ENCODE data around the gene DPCD.

Gene DPCD

GRCh38 chr10:101567165-101568006, 20.7 kb upstream of the DPCD start:
- DNase-seq (ENCODE audit: low read depth in 2 of 2): no peak

- no peak for DNase-seq (ENCODE audit: low read depth in 2 of 2)
Measured at GRCh38 chr10:101568054-101568745, 19.9 kb upstream of the DPCD start.

GRCh38 chr10:101569323-101569621, 18.8 kb upstream of the DPCD start:
- no peak for DNase-seq (ENCODE audit: low read depth in 2 of 2)

GRCh38 chr10:101569622-101570427, 18.3 kb upstream of the DPCD start:
- DNase-seq (ENCODE audit: low read depth in 2 of 2): peak; percentile 62 to 74

- DNase-seq (ENCODE audit: low read depth in 2 of 2): no peak
Measured at GRCh38 chr10:101570428-101571270, 17.5 kb upstream of the DPCD start.

GRCh38 chr10:101571271-101571925, 16.7 kb upstream of the DPCD start:
- no peak for DNase-seq (ENCODE audit: low read depth in 2 of 2)

GRCh38 chr10:101572126-101572525, 16.0 kb upstream of the DPCD start:
- DNase-seq (ENCODE audit: low read depth in 2 of 2): no peak

GRCh38 chr10:101572785-101573184, 15.3 kb upstream of the DPCD start:
- DNase-seq (ENCODE audit: low read depth in 2 of 2): no peak

GRCh38 chr10:101573885-101574753, 14.0 kb upstream of the DPCD start:
- DNase-seq (ENCODE audit: low read depth in 2 of 2): no peak

- DNase-seq (ENCODE audit: low read depth in 2 of 2): no peak
Measured at GRCh38 chr10:101575091-101575490, 13.0 kb upstream of the DPCD start.

GRCh38 chr10:101575580-101576210, 12.4 kb upstream of the DPCD start:
- no peak for DNase-seq (ENCODE audit: low read depth in 2 of 2)

- no peak for DNase-seq (ENCODE audit: low read depth in 2 of 2)
Measured at GRCh38 chr10:101576211-101576863, 11.8 kb upstream of the DPCD start.

GRCh38 chr10:101577121-101577871, 10.8 kb upstream of the DPCD start:
- no peak for DNase-seq (ENCODE audit: low read depth in 2 of 2)

GRCh38 chr10:101578192-101578591, 9.9 kb upstream of the DPCD start:
- DNase-seq (ENCODE audit: low read depth in 2 of 2): no peak

- no peak for DNase-seq (ENCODE audit: low read depth in 2 of 2)
Measured at GRCh38 chr10:101578803-101579515, 9.2 kb upstream of the DPCD start.

GRCh38 chr10:101579516-101579870, 8.6 kb upstream of the DPCD start:
- no peak for DNase-seq (ENCODE audit: low read depth in 2 of 2)

- DNase-seq (ENCODE audit: low read depth in 2 of 2): no peak
Measured at GRCh38 chr10:101580486-101581399, 7.4 kb upstream of the DPCD start.

Measured in stimulated activated CD4-positive, alpha-beta T cell treated with anti-CD3 and anti-CD28 coated beads, Interleukin-12 subunit alpha, Interleukin-12 subunit beta, amount 100 ng/mL, for 24 hours (primary cell).